Fibroblast of lung (primary cell): ENCODE measurements around the gene FIBCD1. TPM values are rescaled to one million over a fixed set of nuclear protein-coding genes. Genes with fewer than 3 reads are reported as not detected.

Experiments
- DNase-seq, 2 donors: peaks; one replicate each; pipeline versions ENCODE4 v3.0.0 to v3.0.0-alpha.2; 2010; ENCODE audit warnings: low read depth in 2 of 2
- H2AFZ ChIP-seq: 2 replicates; pipeline ENCODE4 v1.5.1; 2012; ENCODE audit warnings: low read length, control low read depth, inconsistent platforms
- H3K27ac ChIP-seq: 2 replicates; pipeline ENCODE4 v1.5.1; 2011; ENCODE audit warnings: low read length, control low read depth; ENCODE audit not compliant: insufficient read depth
- H3K27me3 ChIP-seq: 2 replicates; pipeline ENCODE4 v1.5.1; 2011; ENCODE audit warnings: mild to moderate bottlenecking, low read length; ENCODE audit not compliant: control insufficient read depth, insufficient read depth
- H3K36me3 ChIP-seq: 2 replicates; pipeline ENCODE4 v1.5.1; 2011; ENCODE audit warnings: low read length; ENCODE audit not compliant: control insufficient read depth, insufficient read depth
- H3K4me1 ChIP-seq: 2 replicates; pipeline ENCODE4 v1.5.1; 2011; ENCODE audit warnings: low read length; ENCODE audit not compliant: control insufficient read depth, insufficient read depth; ENCODE audit errors: extremely low read depth
- H3K4me2 ChIP-seq: 2 replicates; pipeline ENCODE4 v1.5.1; 2011; ENCODE audit warnings: low read length, control low read depth; ENCODE audit not compliant: insufficient read depth; ENCODE audit errors: extremely low read depth
- H3K4me3 ChIP-seq, 4 experiments: fragments of 200-600 bp in 1 of 4; sonication (generic) in 1 of 4; replicated peaks in 1 of 4; 2 replicates each; pipeline ENCODE4 v1.5.1; 2011 to 2016; ENCODE audit warnings: low read length in 4 of 4, low read depth in 3 of 4, mild to moderate bottlenecking in 3 of 4, control low read depth in 2 of 4, inconsistent platforms in 1 of 4, mixed read lengths in 1 of 4; ENCODE audit not compliant: insufficient read depth in 1 of 4; ENCODE audit errors: control extremely low read depth in 1 of 4
- H3K79me2 ChIP-seq: 2 replicates; pipeline ENCODE4 v1.5.1; 2012; ENCODE audit warnings: mild to moderate bottlenecking, low read length, inconsistent platforms; ENCODE audit not compliant: control insufficient read depth, insufficient read depth
- H3K9ac ChIP-seq: 2 replicates; pipeline ENCODE4 v1.5.1; 2011; ENCODE audit warnings: mild to moderate bottlenecking, low read length, control low read depth; ENCODE audit not compliant: insufficient read depth
- H3K9me3 ChIP-seq: 2 replicates; pipeline ENCODE4 v1.5.1; 2012; ENCODE audit warnings: low read depth, low read length; ENCODE audit not compliant: control insufficient read depth, insufficient read depth
- H4K20me1 ChIP-seq: 2 replicates; pipeline ENCODE4 v1.5.1; 2011; ENCODE audit warnings: low read length; ENCODE audit not compliant: control insufficient read depth, insufficient read depth; ENCODE audit errors: extremely low read depth
- CTCF ChIP-seq, 2 donors: IDR thresholded peaks in 1 of 2; conservative IDR thresholded peaks in 1 of 2; 1 replicate in 1 of 2; 2 replicates in 1 of 2; pipeline ENCODE4 v1.5.1; 2011 to 2012; ENCODE audit warnings: low read length in 2 of 2, control low read depth in 1 of 2, inconsistent platforms in 1 of 2, low read depth in 1 of 2, mild to moderate bottlenecking in 1 of 2
- EZH2 ChIP-seq: IDR thresholded peaks from 2 replicates; pipeline ENCODE4 v1.5.1; 2012; ENCODE audit warnings: low read length, control low read depth, mild to moderate bottlenecking; ENCODE audit errors: missing control alignments
- polyA plus RNA-seq, 2 donors: library from polyadenylated mRNA; depleted of rRNA in 1 of 2; stranded (reverse) in 1 of 2; unstranded in 1 of 2; fragments of >200 nt; gene quantifications; 2 replicates each; pipeline ENCODE4 v1.2.1, GENCODE V29; 2011 to 2012; ENCODE audit warnings: missing spikeins in 1 of 2
- total RNA-seq: library from RNA; depleted of rRNA; stranded (reverse); fragments of >200 nt; gene quantifications from 2 replicates; pipeline ENCODE4 v1.2.1, GENCODE V29; 2014

FIBCD1 gene
- total and polyA plus RNA-seq, 2 donors (not counting 1 experiment from before 2014, with no cell fraction given), result 7.3 to 28.0 TPM

- H3K27me3 ChIP-seq, result no peaks in the 10 kb centered on the region
- peak overlapping the region; percentile 94 for H3K27ac ChIP-seq
- peaks cover 75% of the 10 kb centered on the region for H3K79me2 ChIP-seq
- no peak for TF ChIP-seq EZH2
- no peak for TF ChIP-seq CTCF (conservative IDR thresholded peaks at IDR 0.05 in 1 of 2, IDR thresholded peaks at IDR 0.05 in 1 of 2; ENCODE audit: low read depth in 1 of 2, low read length in 2 of 2)
- DNase-seq, result no peak
- H4K20me1 ChIP-seq, result no peaks in the 10 kb centered on the region
- H3K9me3 ChIP-seq, result no peaks in the 10 kb centered on the region
- peak overlapping the region; percentile 41 for H3K9ac ChIP-seq
- no peak overlapping the region for H3K4me3 ChIP-seq
- H2AFZ ChIP-seq, result no peak overlapping the region
- peaks cover 12% of the 10 kb centered on the region for H3K36me3 ChIP-seq
- peak overlapping the region; percentile 44 for H3K4me2 ChIP-seq
- H3K4me1 ChIP-seq, result peaks cover 31% of the 10 kb centered on the region
Measured at GRCh38 chr9:130861372-130862180, 77.5 kb downstream of the FIBCD1 start.

DNA sequence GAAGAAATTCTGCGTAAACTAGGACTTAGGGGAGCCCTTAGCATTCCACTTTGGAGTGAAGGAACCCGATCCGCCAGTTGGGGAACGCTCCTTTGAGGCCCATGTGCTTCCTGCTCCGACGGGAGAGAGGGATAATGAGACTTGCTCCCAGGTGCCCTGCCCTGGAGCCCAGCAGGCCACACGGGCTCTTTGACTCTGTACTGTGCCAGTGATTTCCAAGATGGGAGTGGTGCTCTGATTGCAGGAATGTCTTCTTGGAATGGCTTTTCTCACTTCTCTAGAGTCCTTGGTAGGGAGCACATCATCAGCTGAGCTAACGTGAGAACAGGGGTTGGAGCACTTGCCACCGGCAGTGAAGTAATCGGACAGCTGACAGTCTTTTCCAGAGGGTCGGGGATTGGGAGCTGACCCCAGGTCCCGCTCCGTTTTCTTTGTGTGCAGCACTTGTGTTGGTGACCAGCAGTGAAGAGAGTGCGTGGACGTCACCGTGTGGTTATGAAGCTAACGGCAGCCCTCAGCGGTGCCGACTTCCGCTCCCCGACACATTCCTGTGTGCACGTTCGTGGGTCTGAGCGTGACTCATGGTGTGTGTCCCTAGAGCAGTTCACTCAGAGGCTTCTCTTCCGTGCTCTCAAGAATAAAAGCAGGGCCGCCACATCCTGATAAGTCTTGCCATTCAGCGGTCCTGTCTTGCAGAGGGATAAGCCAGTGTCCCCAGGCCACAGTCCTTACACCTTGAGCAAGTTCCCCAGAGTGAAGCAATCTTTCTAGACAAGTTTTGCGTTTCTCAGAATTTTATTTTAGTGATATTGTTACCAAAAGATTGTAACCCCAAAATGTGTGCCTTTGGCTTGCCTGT, 78.4 kb downstream of the FIBCD1 start:
- H3K4me3 ChIP-seq, result no peak overlapping the region
- H3K4me1 ChIP-seq, result peaks cover 30% of the 10 kb centered on the region
- TF ChIP-seq CTCF (conservative IDR thresholded peaks at IDR 0.05 in 1 of 2, IDR thresholded peaks at IDR 0.05 in 1 of 2; ENCODE audit: low read depth in 1 of 2, low read length in 2 of 2) (peak; percentile 27 to 34), EZH2 (no peak)
- no peaks in the 10 kb centered on the region for H4K20me1 ChIP-seq
- peak; percentile 93 to 100 for DNase-seq
- peaks cover 12% of the 10 kb centered on the region for H3K36me3 ChIP-seq
- H3K9me3 ChIP-seq, result no peaks in the 10 kb centered on the region
- H3K27me3 ChIP-seq, result no peaks in the 10 kb centered on the region
- no peak overlapping the region for H2AFZ ChIP-seq
- H3K79me2 ChIP-seq, result peaks cover 76% of the 10 kb centered on the region
- peak overlapping the region; percentile 63 for H3K9ac ChIP-seq
- peak overlapping the region; percentile 60 for H3K4me2 ChIP-seq
- peak overlapping the region; percentile 94 for H3K27ac ChIP-seq
